HG03575 (cell line): Measurements from ENCODE around the gene GRIA1.

ENCODE experiments used
- ATAC-seq: cut with Tn5 transposase; IDR thresholded peaks from one replicate; pipeline ENCODE4 v1.9.1; 2021; ENCODE audit not compliant: unreplicated experiment, insufficient number of reproducible peaks, low FRiP score; ENCODE audit errors: extremely low read depth

GRIA1 gene

DNA sequence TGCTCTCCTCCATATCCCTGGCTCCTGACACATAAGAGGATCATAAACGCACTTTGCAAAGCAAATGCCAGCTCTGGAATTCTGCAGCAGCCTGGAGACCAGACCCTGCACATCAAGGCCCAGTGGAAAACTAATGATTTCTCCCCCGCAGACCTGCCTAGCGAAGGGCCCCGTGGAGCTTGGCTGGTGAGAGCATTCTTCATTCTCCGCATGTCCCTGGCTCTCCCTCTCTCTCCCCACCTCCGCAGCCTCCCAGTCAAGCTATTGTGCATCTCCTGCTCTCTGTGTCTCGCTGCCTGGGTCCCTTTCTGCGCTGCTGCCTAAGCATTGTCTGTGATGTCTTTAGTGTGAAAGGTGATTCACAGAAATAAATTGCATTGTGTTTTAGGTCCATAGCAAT is 46.7 kb downstream of the GRIA1 start:
- ATAC-seq, result no peak

DNA sequence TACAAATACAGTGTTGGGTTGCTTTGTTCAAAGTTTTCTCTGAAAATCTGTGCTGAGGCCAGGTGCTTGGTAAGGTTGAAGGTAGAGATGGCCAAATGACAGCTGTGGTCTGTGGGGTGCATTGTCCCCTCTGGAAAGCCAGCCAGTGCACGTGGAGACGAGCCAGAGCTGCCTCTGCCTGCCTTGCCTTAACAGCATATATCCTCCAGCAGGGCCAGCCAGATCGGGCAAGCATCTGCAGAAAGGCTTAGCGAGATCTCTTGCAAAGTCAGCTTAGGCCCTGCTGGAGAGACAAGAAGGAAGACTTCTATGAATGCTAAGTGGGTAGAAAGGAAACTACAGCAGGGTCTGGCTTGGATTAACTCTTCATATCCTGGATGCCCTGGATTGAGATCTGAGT is 49.5 kb downstream of the GRIA1 start:
- no peak for ATAC-seq

DNA sequence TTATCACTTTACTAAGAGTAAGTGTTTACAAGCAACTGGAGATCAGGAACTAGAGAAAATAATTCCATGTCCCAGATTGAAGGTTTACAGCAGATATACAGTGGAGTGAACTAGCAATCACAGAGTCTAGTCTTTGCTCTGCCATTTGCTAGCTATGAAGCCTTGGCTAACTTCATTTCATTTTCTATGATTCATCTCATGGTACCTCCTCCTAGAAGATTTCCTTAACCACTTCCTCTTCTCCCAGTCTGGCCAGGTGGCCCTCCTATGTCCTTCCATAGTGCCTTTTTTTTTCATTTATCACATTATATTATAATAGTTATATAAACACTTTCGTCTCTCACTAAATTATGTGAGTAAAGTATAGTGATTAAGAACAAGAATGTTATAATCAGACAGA is 52.1 kb downstream of the GRIA1 start:
- ATAC-seq, result no peak

DNA sequence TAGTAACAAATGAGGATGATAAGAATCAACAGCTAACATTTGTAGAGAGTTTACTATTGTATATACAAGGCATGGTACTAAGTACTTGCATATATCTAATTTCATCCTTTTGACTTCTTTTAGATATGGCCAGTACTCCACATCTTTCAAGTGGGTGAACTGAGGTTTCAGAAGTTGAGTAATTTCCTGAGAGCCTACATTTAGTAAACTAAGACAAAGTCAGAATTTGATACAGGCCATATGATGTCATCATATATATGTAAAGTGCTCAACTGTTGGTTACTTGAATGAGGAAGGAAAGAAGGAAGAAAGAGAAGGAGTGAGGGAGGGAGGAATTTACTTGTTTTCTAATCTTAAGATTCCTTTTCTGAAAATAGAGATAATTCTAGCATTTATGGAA is 52.8 kb downstream of the GRIA1 start:
- no peak for ATAC-seq

DNA sequence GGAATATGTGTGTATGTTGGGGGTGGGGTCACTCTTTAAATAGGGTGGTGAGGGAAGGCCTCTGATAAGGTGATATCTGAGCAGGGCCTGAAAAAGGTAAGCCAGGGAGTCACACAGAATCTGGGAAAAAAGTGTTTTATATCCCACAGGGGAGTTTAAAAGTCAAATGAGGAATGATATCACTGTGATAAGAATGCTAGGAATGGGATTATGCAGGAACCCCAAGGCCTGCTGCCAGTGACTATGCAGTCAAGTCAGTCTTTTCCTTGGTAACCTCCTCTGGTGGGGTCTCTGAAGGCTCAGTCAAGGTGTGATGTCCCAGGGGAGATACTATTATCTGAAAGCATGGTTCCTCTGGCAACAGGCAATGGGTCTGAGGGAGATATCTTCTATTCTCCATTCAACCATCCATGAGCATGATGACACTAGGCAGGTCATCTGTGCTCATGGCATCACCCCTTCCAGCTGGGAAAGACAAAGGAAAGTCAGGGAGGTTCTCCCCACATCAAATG is 53.5 kb downstream of the GRIA1 start:
- no peak for ATAC-seq

DNA sequence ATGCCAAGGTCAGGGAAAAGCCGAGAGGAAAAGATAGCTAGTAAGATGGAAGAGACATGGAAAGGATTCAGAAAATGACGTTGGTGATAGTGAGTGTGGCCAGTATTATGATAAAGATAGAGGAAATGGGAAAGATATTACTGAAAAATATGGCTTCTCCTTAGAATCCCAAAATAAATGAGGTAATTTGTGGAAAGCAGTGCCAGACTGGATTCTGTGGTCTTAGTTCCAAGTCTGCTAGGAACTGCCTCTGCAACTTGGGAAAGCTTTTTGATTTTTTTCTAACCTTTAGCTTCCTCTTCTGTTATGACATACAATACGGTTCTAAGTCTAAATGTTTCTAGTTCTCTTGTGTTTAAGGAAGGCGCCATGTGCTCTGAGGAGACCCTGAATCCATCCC is 54.2 kb downstream of the GRIA1 start:
- no peak for ATAC-seq

DNA sequence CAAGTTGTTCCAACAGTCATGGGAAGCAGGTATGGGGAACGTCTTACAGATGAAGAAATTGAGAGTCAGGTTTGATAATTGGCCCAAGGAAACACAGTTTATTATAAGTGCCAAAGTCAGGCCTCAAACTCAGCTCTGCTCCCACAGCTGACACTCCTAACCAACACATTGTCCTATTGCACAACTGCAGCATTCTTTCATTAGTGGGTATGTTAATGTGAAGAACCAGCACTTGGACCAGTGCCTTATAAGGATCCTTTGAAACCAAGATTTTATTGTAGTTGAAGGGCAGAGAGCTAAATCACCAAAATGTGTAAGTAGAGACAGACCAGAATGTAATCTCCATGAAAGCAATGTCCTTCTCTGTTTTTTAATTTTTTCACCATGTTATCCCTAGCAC is 56.1 kb downstream of the GRIA1 start:
- ATAC-seq, result no peak

DNA sequence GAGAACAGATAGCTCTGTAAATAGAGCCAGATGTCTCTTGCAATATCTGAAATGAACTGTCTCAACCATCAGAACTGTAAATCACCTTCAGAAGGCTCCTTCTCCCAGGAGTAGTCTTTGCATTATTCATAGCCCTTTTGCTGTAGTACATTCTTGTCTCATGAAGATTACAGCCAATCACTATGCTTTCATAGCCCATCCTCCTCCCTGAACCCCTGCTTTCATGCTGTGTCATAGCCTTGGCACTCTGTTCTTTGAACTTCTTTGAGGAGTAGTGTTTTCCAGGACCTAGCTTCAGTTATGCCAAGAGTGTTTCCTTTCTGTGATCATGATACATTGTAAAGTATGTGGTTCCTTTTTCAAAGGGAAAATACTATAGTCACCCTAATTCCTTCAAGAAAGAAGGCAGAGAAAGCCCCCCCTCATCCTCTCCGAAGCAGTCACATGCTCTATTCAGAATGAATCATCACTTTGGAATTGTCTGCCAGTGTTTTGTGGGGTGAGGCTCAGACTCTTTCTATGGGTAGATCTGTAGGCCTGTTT is 61.1 kb downstream of the GRIA1 start:
- no peak for ATAC-seq

DNA sequence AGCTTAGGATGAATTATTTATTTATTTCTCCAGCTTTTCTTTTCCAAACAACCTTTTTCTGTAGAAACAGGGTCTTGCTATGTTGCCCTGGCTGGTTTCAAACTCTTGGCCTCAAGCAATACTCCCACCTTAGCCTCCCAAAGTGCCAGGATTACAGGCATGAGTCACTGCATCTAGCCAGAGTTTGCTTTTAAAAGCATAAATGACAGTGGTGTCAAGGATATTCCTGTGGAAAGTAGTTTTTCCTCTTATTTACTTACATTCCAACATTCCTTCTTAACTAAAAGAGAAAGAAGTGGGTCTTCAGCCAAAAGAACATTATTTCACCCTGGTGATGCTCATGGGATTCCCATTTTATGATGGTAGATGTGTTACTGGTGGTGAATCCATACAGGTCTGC is 62.4 kb downstream of the GRIA1 start:
- no peak for ATAC-seq

DNA sequence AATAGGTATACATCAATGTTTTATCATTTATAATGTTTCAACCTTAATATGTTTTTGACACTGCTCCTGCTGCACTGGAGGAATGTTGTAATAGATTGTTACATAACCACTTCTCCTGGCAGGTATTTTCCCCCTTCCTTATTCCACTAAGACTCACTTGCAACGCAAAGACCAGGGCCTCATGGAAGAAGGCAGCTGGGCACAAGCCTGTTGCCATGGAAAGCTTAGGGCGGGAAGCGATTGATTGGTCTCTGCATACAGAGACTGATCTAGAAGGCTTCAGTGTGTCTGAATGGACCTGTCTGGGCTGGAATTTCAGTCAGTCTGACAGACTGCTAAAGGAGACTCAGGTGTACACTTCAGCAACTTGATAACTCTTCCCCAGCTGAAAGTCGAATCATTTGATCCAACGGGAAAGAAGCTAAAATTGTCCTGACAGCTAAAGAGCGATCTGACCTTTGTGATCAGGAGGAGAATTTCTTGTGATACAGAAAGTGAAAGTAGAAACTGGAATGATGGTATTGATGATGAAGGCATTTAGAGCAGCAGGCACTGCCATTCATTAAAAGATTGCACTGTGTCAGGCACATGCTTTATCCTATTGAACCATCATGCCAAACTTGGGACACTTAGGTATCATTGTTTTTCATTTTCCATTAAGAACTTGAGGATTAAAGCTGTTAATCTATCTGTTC is 65.1 kb downstream of the GRIA1 start:
- ATAC-seq, result no peak

DNA sequence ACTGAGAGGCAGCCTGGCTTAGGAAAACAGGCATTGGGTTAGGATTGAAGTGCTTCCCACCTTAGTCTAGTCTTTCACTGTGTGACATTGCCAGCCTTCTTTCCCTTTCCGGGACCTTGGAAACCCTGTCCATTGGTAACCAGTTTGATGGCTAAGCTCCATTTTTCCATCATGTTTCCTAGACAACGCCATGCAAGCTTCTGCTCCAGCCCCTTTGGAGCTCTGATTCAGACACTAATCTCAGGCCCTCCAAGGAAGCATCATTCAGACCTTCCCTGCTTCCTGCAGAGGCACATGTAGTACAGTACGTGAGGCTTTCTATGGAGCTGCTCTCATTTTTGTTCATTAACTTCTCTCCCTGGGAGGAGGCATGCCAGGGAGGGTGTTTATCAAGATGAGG is 68.5 kb downstream of the GRIA1 start:
- ATAC-seq, result no peak

DNA sequence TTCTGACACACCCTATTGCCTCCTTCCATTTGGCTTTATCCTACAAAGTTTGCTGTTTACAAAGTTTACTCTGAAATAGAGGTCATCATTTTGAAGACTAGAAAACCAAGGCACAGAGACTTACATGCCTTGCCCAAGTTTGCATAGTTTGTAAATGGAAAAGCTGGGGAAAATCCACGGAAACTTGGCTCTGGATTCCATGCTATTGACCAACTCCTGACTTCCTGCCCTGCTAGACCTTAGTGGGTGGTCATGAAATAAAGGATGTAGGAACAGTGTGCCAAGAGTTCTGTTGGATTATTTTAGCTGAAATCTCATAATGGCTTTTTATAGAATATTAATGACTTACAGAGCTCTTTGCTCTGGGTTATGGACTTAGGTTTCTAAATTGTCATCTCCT is 69.5 kb downstream of the GRIA1 start:
- no peak for ATAC-seq

DNA sequence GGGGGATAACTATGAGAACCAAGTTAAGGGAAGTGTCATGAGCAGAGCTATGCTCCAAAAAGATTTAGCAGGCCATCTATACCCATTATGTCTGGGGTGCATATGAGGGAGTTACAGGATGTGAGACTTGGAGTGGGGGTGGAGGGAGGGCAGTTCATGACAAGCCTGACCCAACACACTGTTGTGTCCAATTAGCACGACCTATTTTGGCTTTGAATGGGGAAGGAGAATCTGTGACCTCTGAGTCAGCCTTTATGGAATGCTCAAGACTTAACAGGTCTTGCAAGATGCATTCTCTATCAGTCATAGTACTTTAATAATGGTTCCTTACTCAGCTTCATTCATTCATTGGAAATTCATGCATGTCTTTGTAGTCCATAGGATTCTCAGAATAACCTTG is 71.7 kb downstream of the GRIA1 start:
- ATAC-seq, result no peak

DNA sequence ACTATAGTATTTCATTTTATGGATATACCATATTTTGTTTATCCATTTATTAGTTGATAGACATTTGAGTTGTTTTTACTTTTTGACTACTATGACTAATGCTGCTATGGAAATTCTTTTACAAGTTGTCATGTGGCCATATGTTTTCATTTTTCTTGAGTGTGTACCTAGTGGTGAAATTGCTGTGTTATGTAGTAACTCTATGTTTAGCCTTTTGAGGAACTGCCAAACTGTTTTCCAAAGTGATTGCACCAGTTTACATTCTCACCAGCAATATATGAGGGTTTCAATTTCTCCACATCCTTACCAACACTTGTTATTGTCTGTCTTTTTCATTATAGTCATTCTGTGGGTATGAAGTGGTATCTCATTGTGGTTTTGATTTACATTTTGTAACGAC is 75.4 kb downstream of the GRIA1 start:
- no peak for ATAC-seq

DNA sequence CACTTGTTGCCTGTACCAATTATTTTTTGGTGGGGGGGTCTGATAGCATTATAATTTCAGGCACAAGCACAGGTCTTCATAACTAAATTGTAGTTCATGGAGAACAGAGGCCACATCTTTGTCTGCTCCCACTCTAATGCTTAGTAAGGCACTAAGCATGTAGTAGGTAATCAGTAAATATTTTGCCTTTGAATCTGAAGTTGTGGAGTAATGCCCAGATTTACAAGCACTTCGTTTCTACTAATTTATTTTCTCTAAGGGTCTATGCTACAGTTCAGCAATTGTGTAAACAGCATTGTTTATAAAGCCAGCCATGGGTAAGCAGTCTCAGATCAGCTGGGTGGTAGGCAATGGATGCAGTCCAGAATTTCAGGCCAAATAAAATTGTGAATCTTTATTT is 78.6 kb downstream of the GRIA1 start:
- no peak for ATAC-seq

DNA sequence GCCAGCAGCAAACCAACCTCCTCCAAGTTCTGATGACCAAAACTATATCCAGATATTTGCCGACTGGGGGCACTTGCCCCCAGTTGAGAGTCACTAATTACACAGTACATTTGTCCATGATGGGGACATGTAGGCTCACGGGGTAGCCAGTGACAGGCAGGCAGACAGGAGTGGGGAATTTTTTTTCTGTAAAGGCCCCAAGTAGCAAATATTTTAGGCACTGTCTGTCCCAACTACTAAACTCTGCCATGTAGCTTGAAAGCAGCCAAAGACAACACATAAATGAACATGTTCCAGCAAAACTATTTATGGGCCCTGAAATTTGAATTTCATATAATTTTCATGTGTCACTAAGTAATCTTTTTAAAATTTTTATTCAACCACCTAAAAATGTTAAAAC is 80.7 kb downstream of the GRIA1 start:
- ATAC-seq, result no peak

DNA sequence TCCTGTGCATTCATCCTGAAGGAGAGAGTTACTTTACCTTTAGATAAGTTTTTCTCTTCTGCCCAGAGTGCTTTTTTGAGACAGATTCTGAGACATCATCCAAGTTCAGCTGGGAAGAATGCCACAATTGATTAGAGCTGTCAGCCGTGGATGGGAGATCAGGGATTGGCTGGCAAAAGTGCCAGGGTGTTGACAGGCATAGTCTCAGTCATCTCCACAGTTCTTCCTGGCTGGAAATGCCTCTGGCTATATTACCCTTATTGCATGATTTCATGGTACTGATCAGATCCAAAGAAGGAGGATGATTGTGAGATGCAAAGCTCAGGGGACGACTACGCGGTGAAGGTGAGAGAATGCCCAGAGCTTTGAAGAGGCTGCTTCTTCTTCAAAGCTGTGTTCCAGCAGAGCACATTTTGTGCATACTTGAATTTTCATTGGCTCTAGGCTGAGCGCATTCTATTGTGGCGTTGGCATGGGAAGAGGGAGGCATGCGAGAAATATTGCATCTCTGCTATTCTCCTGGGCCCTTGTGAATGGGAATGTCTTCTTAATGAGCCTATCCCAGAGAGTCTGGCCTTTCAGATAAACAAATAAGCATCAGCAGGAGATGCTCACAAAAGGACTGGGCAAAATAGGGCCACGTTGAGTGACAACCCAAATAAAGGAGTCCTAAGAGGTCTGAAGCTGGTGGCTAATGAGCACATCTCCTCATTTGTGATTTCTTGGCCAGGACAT is 82.1 kb downstream of the GRIA1 start:
- no peak for ATAC-seq

DNA sequence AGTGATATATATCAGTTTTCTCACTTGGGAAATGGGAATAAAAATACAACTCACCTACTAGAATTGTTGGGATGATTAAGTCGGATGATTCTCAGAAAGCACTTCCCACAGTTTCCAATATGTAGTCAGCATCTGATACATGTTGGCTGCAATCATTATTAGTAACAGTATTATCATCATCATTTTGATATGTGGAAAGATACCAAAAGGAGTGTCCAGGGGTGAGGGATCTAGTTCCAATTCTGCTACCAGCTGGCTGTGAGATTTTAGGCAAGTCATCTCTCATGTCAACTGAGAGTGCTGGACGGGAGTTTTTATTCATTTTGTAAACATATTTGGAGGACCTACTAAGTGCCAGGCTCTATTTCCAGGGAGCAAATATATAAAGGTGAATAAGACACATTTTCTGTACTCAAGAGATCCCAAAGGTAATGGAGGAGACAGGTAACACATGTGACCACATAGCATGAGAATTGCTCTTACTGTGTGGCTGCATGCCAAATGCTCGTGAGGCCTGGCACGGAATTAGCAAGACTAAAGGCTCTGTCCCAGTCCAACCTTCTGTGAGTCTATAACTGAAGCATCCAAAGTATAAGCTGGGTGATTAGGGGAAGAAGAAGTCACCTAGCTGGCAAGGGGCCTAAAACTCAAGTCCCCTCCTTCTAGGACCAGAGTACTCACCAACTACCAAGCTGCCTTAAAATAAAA is 83.0 kb downstream of the GRIA1 start:
- ATAC-seq, result no peak

DNA sequence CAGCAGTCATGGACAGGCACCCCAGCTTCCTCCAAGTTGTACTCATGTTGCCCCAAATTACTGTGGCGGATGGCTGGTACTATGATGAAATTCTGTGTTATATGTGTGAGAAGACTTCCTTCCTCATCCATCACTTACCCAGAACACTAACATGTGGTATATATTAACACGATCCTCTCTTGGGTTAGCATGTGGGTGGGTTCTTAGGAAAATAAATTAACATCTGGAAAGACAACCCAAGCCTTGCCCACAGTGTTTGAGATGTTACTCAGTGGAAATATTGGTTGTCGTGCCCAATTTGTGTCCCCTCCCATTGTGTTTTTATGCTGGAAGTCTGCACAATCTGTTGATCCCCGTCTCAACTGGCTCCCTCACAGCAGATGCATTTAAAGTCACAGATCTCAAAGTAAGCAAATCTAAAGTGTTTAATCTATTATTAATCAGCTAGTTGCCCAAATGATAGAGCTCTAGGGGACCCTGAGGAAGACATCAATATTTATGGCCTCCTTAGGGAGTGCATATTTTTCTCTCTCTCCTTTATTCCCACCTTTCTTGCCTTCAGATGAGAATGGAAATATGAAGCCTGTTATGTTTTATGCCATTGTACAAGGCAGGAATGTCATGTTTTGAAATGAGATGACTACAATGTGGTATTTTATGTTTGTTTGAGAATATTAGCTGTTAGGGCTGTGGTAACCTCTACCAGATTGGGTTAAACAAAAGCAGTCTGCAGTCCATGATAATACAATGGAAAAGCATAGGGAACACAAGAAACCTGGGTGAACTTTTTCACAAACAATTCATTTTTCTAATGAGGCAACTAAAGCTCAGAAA is 93.9 kb downstream of the GRIA1 start:
- ATAC-seq, result no peak
